Hematopoietic multipotent progenitor cell treated with erythropoietin and hydrocortisone succinate and interleukin-3 and kit ligand, for 4 days (in vitro differentiated cells): Measurements from ENCODE around the gene PEX1.
A peak's percentile ranks its signal among the peaks of the same experiment; 100 is the strongest.

Experiments used
- DNase-seq: peaks from one replicate; pipeline ENCODE4 v3.0.0-alpha.2; 2015

The PEX1 gene

DNA sequence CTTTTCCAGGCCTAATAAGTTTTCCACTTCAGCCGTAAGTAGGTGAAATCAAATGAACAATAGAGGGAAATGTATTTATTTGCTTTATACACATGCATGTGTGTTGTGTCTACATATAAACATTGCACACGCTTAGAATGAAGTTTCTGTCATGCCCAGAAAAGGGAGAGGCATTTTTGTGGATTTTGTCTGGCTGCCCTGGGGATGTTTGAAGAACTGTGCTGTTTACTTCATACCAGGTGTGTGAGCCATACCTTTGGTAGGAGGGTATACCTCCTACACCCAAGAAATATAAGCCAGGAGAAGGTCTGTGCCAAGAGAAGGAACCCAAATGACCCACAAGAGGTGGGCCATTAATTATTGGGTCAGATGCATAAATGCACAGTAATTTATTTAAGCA, 68.2 kb downstream of the PEX1 start:
- no peak for DNase-seq

DNA sequence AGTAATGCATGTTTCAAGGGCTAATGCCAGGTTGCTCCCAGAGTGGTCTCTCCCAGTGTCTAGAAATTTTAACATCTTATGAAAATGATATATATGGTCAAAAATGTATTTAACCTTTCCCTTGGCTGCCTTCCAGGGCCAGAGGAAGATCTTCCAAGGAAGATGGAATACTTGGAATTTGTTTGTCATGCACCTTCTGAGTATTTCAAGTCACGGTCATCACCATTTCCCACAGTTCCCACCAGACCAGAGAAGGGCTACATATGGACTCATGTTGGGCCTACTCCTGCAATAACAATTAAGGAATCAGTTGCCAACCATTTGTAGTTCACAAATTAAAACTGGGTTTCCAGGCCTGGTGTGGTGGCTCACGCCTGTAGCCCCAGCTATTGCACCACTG, 72.1 kb downstream of the PEX1 start:
- no peak for DNase-seq

DNA sequence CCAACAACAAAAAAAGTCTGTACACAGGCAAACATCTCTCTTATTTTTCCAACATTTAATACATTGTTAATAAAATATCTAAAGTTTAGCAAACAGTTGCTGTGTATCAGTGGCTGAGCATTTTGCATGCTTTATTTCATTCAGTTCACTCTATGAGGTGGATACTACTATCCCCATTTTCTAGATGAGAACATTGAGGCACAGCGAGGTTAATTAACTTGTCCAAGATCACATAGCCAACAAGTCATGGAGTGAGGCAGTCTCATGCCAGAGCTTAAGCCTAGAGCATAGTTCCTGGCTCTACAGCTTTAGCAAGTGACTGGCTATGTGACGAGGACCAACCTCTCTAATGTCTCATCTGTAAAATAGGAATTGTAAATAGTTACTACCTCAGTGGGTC, 76.7 kb downstream of the PEX1 start:
- DNase-seq: no peak

DNA sequence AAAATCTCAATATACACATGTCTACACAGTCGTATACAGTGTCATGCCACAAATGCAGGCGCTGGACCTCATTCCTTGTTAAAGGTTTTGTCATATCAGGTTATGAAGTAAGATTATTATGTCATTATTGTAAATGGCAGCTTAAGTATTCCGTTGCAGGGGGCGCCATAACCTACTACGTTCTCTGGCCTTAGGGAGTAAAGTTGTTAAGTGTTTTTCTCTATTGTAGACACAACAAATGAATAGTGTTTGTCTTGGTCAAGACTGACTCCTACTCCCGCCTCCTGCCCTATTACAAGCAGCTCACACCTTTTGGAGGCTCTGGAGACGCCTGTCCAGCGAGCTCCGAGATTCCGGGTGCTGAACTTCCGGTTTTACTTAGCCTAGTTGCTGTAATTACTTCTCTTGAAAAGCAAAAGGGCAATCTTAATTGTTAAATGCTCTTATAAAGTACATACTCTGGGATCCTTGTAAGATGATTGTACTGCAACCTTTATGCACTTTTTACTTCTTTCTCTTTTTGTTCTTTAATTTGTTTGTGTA, 80.0 kb downstream of the PEX1 start:
- DNase-seq: peak; percentile 85

DNA sequence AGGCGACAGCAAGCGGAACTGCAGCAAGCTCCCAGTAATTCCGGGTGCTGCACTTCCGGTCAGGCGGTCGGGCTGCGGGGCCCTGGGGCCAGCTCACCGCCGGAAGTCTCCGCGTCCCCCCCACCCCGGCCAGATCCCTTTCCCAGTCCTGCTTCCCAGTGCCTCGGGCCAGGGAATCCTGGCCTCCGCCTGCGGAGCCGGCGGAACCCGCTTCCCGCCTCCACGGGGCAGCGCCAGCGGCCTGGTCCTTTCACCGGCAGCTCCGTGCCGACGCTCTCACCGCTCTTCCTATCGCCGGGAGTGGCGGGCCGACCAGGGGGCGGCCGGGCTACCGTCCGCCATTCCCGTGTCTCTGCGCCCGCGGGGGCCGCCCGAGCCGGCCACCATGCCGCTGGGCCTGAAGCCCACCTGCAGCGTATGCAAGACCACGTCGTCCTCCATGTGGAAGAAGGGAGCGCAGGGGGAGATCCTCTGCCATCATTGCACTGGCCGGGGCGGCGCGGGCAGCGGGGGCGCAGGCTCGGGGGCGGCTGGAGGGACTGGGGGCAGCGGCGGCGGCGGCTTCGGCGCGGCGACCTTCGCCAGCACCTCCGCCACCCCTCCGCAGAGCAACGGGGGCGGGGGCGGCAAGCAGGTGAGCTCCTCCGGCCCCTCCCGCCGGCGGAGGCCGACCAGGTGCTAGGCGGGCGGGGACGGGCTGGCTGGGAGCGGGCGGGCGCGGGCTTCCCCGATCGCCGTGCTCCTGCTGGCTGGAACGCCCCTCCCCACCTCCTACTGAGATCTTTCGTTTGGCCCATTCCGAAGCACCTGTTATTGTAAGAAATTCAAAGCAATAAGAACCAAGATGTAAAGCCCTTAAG, 80.7 kb downstream of the PEX1 start, which contains the start of gene GATAD1:
Gene GATAD1, plus strand, starts transcription at position 138 of the 860 bp plus-strand sequence. Its CDS starts 248 bp downstream, at position 386.
- peak; percentile 96 for DNase-seq

DNA sequence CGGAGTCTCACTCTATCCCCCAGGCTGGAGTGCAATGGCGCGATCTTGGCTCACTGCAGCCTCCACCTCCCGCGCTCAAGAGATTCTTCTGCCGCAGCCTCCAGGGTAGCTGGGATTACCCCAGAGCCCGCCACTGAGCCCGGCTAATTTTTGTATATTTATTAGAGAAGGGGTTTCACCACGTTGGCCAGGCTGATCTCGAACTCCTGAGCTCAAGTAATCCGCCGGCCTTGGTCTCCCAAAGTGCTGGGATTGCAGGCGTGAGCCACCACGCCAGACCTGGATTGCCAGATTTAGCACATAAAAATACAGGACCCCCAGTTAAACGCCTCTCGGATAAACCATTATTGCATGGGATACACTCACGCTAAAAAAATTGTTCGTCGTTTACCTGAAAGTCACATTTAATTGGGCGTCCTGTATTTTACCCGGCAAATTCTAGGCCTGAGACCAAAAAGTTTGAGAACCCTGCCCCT, 81.4 kb downstream of the PEX1 start:
- no peak for DNase-seq

DNA sequence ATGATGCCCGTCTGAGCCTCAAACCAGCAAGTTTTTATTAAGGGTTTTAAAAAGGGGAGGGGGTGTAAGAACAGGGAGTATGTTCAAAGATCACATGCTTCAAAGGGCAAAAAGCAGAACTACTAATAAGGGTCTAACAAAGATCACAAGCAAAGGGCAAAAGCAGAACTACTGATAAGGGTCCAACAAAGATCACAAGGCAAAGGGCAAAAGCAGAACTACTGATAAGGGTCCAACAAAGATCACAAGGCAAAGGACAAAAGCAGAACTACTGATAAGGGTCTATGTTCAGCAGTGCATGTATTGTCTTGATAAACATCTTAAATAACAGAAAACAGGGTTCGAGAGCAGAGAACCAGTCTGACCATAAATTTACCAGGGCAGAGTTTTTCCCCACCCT, 85.6 kb downstream of the PEX1 start:
- DNase-seq: peak; percentile 67

DNA sequence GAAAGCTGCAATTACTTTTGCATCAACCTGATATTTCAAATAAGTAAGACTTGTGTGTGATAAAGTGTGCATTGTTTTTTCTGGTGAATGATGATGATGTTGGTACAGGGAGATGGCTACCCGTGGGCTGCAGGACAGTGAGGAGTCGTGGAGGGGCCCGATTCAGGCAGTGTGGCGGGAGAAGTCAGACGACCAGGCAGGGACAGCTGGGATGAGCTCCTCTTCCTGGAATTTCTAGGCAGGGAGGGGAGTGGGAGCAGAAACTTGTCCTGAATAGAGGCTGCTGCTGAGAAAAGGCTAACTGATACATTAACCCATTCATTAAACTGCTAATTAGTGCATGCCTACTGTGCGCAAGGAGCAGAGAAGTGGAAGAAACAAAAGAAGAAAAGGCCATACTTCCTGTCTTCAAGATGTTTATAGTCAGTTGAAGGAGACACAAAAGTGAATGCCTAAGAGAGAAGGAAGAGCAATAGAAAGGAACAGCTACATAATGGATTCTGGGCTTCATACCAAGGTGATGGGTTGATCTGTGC, 90.3 kb downstream of the PEX1 start:
- no peak for DNase-seq
